Mesendoderm (in vitro differentiated cells): ENCODE data around the gene GTF2I. TPM values are rescaled to one million over a fixed set of nuclear protein-coding genes. Genes with fewer than 3 reads are reported as not detected.

ENCODE experiments used
- DNase-seq: peaks from one replicate; pipeline ENCODE4 v3.0.0; 2013
- H2AK5ac ChIP-seq: 2 replicates; pipeline ENCODE4 v1.6.1; 2013; ENCODE audit warnings: low read length, inconsistent platforms
- H2BK120ac ChIP-seq: 2 replicates; pipeline ENCODE4 v1.6.1; 2013; ENCODE audit warnings: low read depth, mild to moderate bottlenecking, low read length, moderate library complexity, mixed read lengths
- H2BK15ac ChIP-seq: replicated peaks from 2 replicates; pipeline ENCODE4 v1.6.1; 2013; ENCODE audit warnings: low read depth, mild to moderate bottlenecking, moderate library complexity
- H2BK5ac ChIP-seq: 2 replicates; pipeline ENCODE4 v1.6.1; 2013; ENCODE audit warnings: low read length, inconsistent platforms
- H3K18ac ChIP-seq: 2 replicates; pipeline ENCODE4 v1.6.1; 2013; ENCODE audit warnings: mild to moderate bottlenecking, low read length, mixed read lengths
- H3K23ac ChIP-seq: one replicate; pipeline ENCODE4 v1.6.1; 2013; ENCODE audit warnings: low read length
- H3K27ac ChIP-seq: 2 replicates; pipeline ENCODE4 v1.5.1; 2013; ENCODE audit warnings: low read depth, mild to moderate bottlenecking, inconsistent platforms, low read length, moderate library complexity
- H3K27me3 ChIP-seq: 2 replicates; pipeline ENCODE4 v1.6.1; 2013; ENCODE audit warnings: low read length, control low read depth, mild to moderate bottlenecking, inconsistent platforms; ENCODE audit not compliant: insufficient read depth, poor library complexity
- H3K36me3 ChIP-seq: 2 replicates; pipeline ENCODE4 v1.6.1; 2013; ENCODE audit warnings: low read length, inconsistent platforms; ENCODE audit not compliant: control insufficient read depth, insufficient read depth
- H3K4ac ChIP-seq: one replicate; pipeline ENCODE4 v1.6.1; 2013; ENCODE audit warnings: low read depth, mild to moderate bottlenecking, low read length, moderate library complexity
- H3K4me1 ChIP-seq: 2 replicates; pipeline ENCODE4 v1.6.1; 2013; ENCODE audit warnings: low read depth, low read length, inconsistent platforms; ENCODE audit not compliant: control insufficient read depth
- H3K4me2 ChIP-seq: 2 replicates; pipeline ENCODE4 v1.6.1; 2013; ENCODE audit warnings: low read length
- H3K4me3 ChIP-seq: 2 replicates; pipeline ENCODE4 v1.5.1; 2013; ENCODE audit warnings: mild to moderate bottlenecking, low read length
- H3K56ac ChIP-seq: one replicate; pipeline ENCODE4 v1.6.1; 2013; ENCODE audit warnings: low read length
- H3K79me1 ChIP-seq: 2 replicates; pipeline ENCODE4 v1.6.1; 2013; ENCODE audit warnings: low read length, inconsistent platforms
- H3K79me2 ChIP-seq: 2 replicates; pipeline ENCODE4 v1.6.1; 2013; ENCODE audit warnings: mild to moderate bottlenecking, low read length; ENCODE audit not compliant: control insufficient read depth, insufficient read depth
- H3K9ac ChIP-seq: 2 replicates; pipeline ENCODE4 v1.6.1; 2013; ENCODE audit warnings: low read length, inconsistent platforms
- H4K5ac ChIP-seq: one replicate; pipeline ENCODE4 v1.6.1; 2013; ENCODE audit warnings: low read length
- H4K8ac ChIP-seq: one replicate; pipeline ENCODE4 v1.6.1; 2013; ENCODE audit warnings: low read depth, mild to moderate bottlenecking, control low read depth, low read length, moderate library complexity
- WGBS: extraction: QIAGEN DNeasy Blood & Tissue Kit; methylation state at CpG from one replicate; pipeline ENCODE4 v1.1.7; 2013; ENCODE audit warnings: low lambda C conversion rate, missing lambda C conversion rate; ENCODE audit not compliant: insufficient coverage; ENCODE audit errors: extremely low coverage; 5-methylcytosine and 5-hydroxymethylcytosine counted together
- polyA plus RNA-seq, 2 experiments: library from polyadenylated mRNA; stranded (reverse); fragments of 200-250 nt; gene quantifications; one replicate each; pipeline ENCODE4 v1.2.3, GENCODE V29; 2013

Gene GTF2I
- polyA plus RNA-seq (2013, experiment 1 of 2), result 245 TPM
- polyA plus RNA-seq (2013, experiment 2 of 2), result 257 TPM

DNA sequence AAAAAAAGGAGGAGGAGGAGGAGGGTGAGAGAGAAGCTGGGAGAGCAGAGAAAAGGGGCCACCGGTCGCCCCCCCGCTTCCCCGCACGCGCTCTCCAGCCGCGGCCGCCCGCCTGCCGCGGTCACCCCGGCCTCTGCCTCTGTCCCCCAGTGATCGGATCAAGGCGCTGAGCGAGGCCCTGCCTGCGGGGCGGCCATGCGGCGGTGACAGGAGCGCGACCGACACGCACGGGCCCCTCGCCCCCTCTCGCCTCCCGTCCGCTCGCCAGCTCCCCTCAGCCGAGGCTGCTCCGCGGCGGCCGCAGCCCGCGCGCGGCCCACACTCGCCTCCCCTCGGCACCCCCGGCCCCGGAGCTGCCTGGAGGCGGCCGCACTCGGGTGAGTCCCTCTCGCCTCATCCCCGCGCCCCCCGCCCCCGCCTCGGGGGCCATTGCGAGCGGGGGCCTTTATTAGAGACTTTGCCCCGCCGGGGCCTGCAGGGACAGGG, at the start of gene GTF2I:
TSS of gene GTF2I (plus strand) at position 27 of the 486 bp plus-strand sequence. CDS start 31,411 bp downstream, outside the sequence.
- peak within 1 kb of the TSS; percentile 99 for H3K56ac ChIP-seq
- H3K79me2 ChIP-seq, result peaks cover 39% of the 10 kb centered on the region
- WGBS, result no CpG with 5 or more reads among the region's 56 CpGs
- H3K4ac ChIP-seq, result peak within 1 kb of the TSS; percentile 100
- H3K18ac ChIP-seq, result peak within 1 kb of the TSS; percentile 100
- H4K5ac ChIP-seq, result peak within 1 kb of the TSS; percentile 47
- H3K4me2 ChIP-seq, result peak within 1 kb of the TSS; percentile 61
- no peak within 1 kb of the TSS for H2BK15ac ChIP-seq
- peak within 1 kb of the TSS; percentile 51 for H2AK5ac ChIP-seq
- peak within 1 kb of the TSS; percentile 100 for H3K27ac ChIP-seq
- H3K36me3 ChIP-seq, result no peaks in the 10 kb centered on the region
- H3K23ac ChIP-seq, result peak within 1 kb of the TSS; percentile 94
- peak within 1 kb of the TSS; percentile 75 for H2BK120ac ChIP-seq
- H3K79me1 ChIP-seq, result no peaks in the 10 kb centered on the region
- peaks cover 8% of the 10 kb centered on the region for H3K4me1 ChIP-seq
- peak; percentile 73 for DNase-seq
- H3K27me3 ChIP-seq, result no peaks in the 10 kb centered on the region
- H3K4me3 ChIP-seq, result peak within 1 kb of the TSS; percentile 85
- peak within 1 kb of the TSS; percentile 96 for H2BK5ac ChIP-seq
- H3K9ac ChIP-seq, result peak within 1 kb of the TSS; percentile 99
- peak within 1 kb of the TSS; percentile 100 for H4K8ac ChIP-seq

DNA sequence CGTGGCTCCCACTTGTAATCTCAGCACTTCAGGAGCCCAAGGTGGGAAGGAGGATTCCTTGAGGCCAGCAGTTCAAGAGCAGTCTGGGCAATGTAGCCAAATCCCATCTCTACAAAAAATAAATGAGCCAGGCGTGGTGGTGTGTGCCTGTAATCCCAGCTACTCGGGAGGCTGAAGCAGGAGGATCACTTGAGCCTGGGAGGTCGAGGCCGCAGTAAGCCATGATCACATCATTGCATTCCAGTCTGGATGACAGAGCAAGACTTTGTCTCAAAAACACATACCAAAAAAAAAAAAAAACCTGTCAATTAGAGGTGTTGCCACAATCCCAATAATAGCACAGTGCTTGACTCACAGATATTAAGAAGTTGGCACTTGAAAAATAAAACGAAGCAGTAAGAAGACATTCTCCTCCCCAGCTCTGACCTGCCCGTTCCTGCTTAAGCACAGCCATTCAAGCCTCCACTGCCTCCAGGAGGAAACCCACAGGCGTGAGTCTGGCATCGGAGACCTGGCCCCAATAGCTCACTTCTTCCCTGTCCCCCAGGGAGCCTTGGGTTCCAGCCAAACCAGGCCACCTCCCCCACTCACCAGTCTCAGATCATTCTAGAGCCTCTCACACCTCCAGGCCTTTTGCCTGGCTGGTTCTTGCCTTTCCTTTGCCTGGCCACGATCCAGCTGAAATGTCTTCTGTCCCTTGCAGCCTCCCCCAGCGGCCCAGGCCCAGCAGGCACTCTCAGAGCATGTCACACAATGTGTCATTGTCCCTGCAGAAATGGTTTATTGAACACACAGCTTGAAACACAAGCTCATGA, 45.3 kb upstream of the GTF2I start:
- H3K18ac ChIP-seq, result no peak overlapping the region
- H2AK5ac ChIP-seq, result no peak overlapping the region
- H3K36me3 ChIP-seq, result no peaks in the 10 kb centered on the region
- no peaks in the 10 kb centered on the region for H3K79me1 ChIP-seq
- H2BK5ac ChIP-seq, result no peak overlapping the region
- no peak overlapping the region for H3K4ac ChIP-seq
- no peak overlapping the region for H3K23ac ChIP-seq
- H4K8ac ChIP-seq, result no peak overlapping the region
- H2BK120ac ChIP-seq, result no peak overlapping the region
- H2BK15ac ChIP-seq, result no peak overlapping the region
- H3K79me2 ChIP-seq, result no peaks in the 10 kb centered on the region
- H4K5ac ChIP-seq, result no peak overlapping the region
- no peak overlapping the region for H3K4me3 ChIP-seq
- no peaks in the 10 kb centered on the region for H3K27me3 ChIP-seq
- H3K27ac ChIP-seq, result no peak overlapping the region
- no peak overlapping the region for H3K4me2 ChIP-seq
- H3K56ac ChIP-seq, result peak overlapping the region; percentile 38
- peak; percentile 77 for DNase-seq
- peak overlapping the region; percentile 1 for H3K9ac ChIP-seq
- peaks cover 2% of the 10 kb centered on the region for H3K4me1 ChIP-seq
- no CpG with 5 or more reads among the region's 11 CpGs for WGBS

DNA sequence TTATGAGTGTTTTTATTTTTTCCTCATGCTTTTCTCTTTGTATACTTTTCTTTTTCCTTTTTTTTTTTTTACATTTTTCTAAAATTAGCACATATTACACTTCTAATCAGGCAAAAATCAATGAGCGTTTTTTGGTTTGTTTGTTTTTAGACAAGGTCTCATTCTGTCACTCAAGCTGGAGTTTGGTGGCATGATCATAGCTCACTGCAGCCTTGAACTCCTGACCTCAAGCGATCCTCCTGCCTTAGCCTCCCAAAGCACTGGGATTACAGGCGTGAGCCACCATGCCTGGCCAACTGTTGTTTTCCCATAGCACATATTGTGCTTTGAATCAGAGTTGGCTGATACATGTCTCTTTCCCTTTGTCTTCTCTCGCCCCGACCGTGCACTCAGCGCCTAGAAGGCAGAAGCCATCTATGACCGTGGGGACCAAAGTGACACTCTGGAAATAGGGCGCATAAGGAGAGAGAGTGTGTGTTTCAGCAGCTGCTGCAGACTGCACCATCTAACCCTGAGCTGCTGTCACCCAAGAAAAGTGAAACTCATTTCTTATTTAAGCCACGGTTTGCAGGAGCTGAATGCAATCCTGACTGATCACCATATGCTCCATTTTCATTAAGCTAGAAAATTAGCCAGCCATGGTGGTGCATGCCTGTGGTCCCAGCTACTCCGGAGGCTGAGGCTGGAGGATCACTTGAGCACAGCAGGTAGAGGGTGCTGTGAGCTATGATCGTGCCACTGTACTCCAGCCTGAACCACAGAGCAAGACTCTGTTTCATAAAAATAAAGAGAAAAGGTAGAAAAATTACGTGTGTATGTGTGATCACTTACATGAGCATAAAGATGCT, 41.4 kb upstream of the GTF2I start:
- no peak for DNase-seq

DNA sequence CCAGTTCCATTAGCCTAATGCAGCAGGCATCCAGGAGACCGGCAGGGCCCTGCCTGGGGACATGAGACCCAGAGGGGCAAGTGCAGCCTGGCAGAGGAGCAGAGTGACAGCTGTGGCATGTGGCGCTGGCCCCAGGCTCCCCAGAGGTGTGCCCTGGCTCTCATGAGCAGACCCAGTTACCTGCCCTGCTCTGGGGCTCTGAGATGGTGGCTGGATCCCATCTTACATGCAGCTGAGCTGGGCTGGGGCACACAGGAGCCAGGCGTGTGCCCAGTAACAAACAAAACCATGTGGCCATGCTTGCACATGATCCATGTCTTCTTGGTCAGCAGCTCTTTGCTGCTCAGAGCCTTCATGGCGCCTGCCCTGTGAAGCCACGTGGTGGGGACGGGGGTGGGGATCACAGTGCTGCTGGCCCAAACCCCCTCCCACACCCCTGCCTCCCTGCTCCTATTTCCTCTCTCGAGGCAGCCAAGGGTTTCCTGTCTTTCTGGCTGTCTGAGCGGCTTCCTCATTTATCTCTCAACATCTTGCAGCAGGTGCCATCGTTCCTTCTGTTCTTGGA, 40.3 kb upstream of the GTF2I start:
- Histone ChIP-seq H3K27me3 (no peaks in the 10 kb centered on the region), H3K79me1 (no peaks in the 10 kb centered on the region), H2BK120ac (no peak overlapping the region), H3K4me3 (no peak overlapping the region), H3K27ac (no peak overlapping the region), H4K8ac (no peak overlapping the region), H3K18ac (peak overlapping the region; percentile 2), H3K36me3 (no peaks in the 10 kb centered on the region), H2AK5ac (no peak overlapping the region), H2BK5ac (peak overlapping the region; percentile 61), H3K4ac (no peak overlapping the region), H3K23ac (peak overlapping the region; percentile 16), H3K79me2 (no peaks in the 10 kb centered on the region), H4K5ac (no peak overlapping the region), H3K4me1 (peaks cover 3% of the 10 kb centered on the region), H3K9ac (peak overlapping the region; percentile 33), H3K56ac (peak overlapping the region; percentile 68), H3K4me2 (no peak overlapping the region), H2BK15ac (no peak overlapping the region)
- WGBS, result no CpG with 5 or more reads among the region's 9 CpGs
- peak; percentile 84 for DNase-seq

More for the DNA sequence above, 41.4 kb upstream of the GTF2I start:
- Histone ChIP-seq H3K56ac (no peak overlapping the region), H3K4ac (no peak overlapping the region), H3K23ac (no peak overlapping the region), H3K18ac (no peak overlapping the region), H3K27me3 (no peaks in the 10 kb centered on the region), H3K4me2 (no peak overlapping the region), H3K79me2 (no peaks in the 10 kb centered on the region), H3K79me1 (no peaks in the 10 kb centered on the region), H4K5ac (no peak overlapping the region), H3K36me3 (no peaks in the 10 kb centered on the region), H3K4me1 (peaks cover 3% of the 10 kb centered on the region), H4K8ac (no peak overlapping the region), H3K27ac (no peak overlapping the region), H2AK5ac (no peak overlapping the region), H2BK15ac (no peak overlapping the region), H3K9ac (no peak overlapping the region), H3K4me3 (no peak overlapping the region), H2BK5ac (no peak overlapping the region), H2BK120ac (no peak overlapping the region)
- WGBS, result no CpG with 5 or more reads among the region's 13 CpGs

DNA sequence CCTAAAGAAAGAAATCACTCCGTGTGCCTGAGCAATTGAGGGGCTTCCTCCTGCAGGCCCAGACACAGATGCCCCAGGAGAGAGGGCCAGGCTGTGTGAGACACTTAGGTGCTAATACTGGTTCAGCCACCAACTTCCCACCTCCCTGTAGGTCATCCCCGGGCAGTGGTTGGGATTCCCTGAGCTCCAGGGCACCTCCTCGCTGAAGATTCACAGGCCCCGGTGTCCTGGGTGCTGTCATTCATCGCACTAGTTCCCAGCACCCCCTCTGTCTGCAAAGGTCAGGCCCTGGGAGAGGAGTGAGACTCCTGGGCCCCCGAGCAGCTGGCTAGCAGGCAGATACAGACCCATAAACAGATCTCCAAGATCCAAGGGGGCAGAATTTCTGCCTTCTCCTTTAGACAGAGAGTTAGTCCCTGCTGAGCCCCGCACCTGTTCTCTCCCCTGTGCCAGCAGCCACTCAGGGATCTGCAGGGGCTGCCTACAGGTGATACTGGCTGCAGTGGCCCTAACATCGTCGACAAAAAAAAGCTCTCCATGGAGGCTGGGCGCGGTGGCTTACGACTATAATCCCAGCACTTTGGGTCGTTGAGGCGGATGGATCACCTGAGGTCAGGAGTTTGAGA, 38.2 kb upstream of the GTF2I start:
- H3K27me3 ChIP-seq, result no peaks in the 10 kb centered on the region
- no peak overlapping the region for H2BK120ac ChIP-seq
- no peak overlapping the region for H3K4me3 ChIP-seq
- no CpG with 5 or more reads among the region's 14 CpGs for WGBS
- H4K8ac ChIP-seq, result no peak overlapping the region
- H2BK15ac ChIP-seq, result no peak overlapping the region
- H3K56ac ChIP-seq, result no peak overlapping the region
- no peaks in the 10 kb centered on the region for H3K79me2 ChIP-seq
- H3K9ac ChIP-seq, result no peak overlapping the region
- DNase-seq, result no peak
- H3K36me3 ChIP-seq, result no peaks in the 10 kb centered on the region
- no peak overlapping the region for H4K5ac ChIP-seq
- no peak overlapping the region for H3K4ac ChIP-seq
- H2BK5ac ChIP-seq, result no peak overlapping the region
- peaks cover 3% of the 10 kb centered on the region for H3K4me1 ChIP-seq
- H3K27ac ChIP-seq, result no peak overlapping the region
- no peak overlapping the region for H3K18ac ChIP-seq
- H3K79me1 ChIP-seq, result no peaks in the 10 kb centered on the region
- H3K4me2 ChIP-seq, result no peak overlapping the region
- no peak overlapping the region for H2AK5ac ChIP-seq
- no peak overlapping the region for H3K23ac ChIP-seq
